COR-L47 (cell line): ENCODE measurements around the gene SUGP2.
"Not testable (repeated sequence)": the region's sequence is repeated elsewhere in the genome, so short reads cannot be mapped to it uniquely, and the experiment has no call there.

Experiments
- DNase-seq: peaks from one replicate; lab custom pipeline; 2025; lab: John Stamatoyannopoulos, UW

Gene SUGP2

GRCh38 chr19:18990128-18990708 is 43.1 kb downstream of the SUGP2 start:
- DNase-seq, result no peak

DNA sequence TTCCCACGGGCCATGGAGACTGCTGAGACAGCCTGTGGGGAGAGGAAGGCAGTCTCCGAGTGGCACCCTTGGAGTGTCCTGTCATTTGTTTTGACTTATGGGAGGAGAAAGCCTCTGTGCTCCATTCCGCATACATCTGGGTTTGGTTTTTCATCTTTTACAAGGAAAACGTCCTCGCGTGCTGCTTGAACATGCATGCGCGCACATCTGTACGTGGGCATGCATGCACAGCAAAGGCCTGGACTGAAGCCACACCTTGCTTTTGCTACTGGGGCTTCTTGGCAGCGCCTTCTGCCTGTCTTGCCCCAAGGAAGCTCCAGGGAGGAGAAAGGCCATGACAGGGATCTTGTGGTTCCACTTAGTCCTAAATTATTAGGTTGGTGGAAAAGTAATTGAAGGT is 44.0 kb downstream of the SUGP2 start:
- DNase-seq, result no peak

- DNase-seq, result no peak
These were observed 45.9 kb downstream of the SUGP2 start for GRCh38 chr19:18987456-18987855.

DNA sequence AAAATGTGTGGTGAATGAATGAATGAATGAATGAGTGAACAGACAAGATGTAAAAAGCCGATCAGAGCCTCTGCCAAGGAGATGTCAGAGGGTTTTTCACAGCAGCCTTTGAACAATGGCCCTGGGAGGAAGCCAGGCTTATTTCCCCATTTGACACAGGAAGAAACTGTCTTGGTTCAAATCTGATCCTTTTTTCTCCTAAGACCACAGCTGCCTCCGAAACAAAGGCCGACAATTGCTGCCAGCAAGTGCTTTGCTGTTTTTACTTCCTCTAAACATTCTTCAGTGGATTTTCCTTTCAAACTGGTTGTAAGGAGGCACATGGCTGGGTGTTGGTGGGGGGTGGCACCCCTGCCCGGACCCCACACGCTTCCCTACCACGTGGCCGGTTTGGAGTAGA is 48.1 kb downstream of the SUGP2 start:
- no peak for DNase-seq

DNA sequence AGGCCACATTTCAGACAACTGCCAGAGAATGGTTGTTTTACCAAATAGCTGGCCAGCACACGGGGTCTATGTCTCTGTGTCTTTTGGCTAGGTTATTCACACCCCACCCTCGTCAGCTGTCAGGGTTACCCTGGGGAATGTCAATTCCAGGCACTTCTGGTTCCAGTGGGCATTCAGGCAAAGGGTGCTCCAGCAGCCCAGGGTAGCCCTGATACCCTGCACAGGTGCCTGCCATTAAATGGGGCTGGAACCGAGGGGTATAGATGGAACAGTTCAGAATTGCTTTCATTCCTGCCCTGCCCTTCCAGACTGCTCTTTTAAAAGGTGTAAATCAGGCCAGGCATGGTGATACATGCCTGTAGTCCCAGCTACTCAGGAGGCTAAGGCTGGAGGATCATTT is 49.1 kb downstream of the SUGP2 start:
- DNase-seq, result no peak

GRCh38 chr19:18982669-18983068 is 50.6 kb downstream of the SUGP2 start:
- DNase-seq, result no peak

- DNase-seq, result no peak
These were observed 52.8 kb downstream of the SUGP2 start for GRCh38 chr19:18980432-18981020.

GRCh38 chr19:18978616-18979015 is 54.7 kb downstream of the SUGP2 start:
- DNase-seq, result no peak

DNA sequence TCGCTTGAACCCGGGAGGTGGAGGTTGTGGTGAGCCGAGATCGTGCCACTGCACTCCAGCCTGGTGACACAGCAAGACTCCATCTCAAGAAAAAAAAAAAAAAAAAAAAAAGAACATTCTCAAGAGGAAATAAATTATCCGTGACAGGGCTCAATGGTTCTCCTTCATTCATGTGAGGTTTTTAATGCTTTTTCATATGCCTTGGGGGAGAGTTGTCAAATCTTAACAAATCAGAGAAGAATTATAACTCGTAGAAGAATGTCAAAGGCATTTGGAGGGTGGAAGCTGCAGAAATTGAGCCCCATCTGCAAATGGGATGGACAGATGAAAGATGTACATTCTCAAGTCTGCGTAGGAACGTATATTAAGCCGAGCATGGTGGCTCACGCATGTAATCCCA is 57.4 kb downstream of the SUGP2 start:
- no peak for DNase-seq

DNA sequence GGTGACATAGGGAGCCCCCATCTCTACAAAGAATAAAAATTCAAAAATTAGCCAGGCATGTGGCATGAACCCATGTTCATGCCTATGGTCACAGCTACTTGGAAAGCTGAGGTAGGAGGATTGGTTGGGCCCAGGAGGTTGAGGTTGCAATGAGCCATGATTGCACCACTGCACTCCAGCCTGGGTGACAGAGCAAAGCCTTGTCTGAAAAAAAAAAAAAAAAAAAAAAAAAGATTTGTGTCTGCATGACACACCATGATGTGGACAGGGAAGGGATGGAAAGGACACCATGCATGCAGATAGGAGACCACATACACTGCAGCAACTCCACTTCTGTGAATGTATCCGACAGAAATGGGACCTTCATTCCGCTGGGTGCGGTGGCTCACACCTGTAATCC is 58.3 kb downstream of the SUGP2 start:
- DNase-seq, result no peak

- DNase-seq, result no peak
These were observed 60.5 kb downstream of the SUGP2 start for GRCh38 chr19:18972851-18973250.

- no peak for DNase-seq
These were observed 61.0 kb downstream of the SUGP2 start for GRCh38 chr19:18972301-18972811.

- DNase-seq, result no peak
These were observed 63.2 kb downstream of the SUGP2 start for GRCh38 chr19:18969931-18970659.

GRCh38 chr19:18967358-18968146 is 65.8 kb downstream of the SUGP2 start:
- DNase-seq, result no peak

GRCh38 chr19:18966307-18966706 is 67.0 kb downstream of the SUGP2 start:
- DNase-seq, result no peak

DNA sequence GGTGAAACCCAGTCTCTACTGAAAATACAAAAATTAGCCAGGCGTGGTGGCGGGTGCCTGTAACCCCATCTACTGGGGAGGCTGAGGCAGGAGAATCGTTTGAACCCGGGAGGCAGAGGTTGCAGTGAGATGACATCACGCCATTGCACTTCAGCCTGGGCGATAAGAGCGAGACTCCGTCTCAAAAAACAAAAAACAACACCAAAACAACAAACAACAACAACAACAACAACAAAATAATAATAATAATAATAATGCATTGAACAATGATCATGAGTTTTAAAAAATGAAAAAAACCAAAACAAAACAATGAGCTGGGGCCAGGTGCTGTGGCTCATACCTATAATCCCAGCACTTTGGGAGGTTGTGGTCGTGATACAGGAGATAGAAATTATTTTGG is 69.2 kb downstream of the SUGP2 start:
- no peak for DNase-seq

GRCh38 chr19:18961767-18962620 is 71.3 kb downstream of the SUGP2 start:
- DNase-seq, result peak; percentile 35

GRCh38 chr19:18960370-18960769 is 72.9 kb downstream of the SUGP2 start:
- no peak for DNase-seq

GRCh38 chr19:18955042-18955441 is 78.3 kb downstream of the SUGP2 start:
- DNase-seq, result no peak

DNA sequence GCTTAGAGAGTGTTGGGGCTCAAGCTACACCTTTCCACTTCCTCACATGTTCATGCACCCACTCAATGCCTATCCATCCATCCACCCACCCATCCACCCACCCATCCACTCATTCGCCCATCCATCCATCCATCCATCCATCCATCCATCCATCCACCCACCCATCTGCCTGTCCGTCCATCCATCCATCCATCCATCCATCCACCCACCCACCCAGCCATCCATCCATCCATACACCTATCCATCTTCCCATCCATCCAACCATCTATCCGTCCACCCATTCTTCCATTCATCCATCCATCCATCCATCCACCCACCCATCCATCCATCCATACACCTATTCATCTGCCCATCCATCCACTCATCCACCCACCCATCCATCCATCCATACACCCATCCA is 79.2 kb downstream of the SUGP2 start:
- no peak for DNase-seq

- not testable (repeated sequence) for DNase-seq
These were observed 80.8 kb downstream of the SUGP2 start for GRCh38 chr19:18952364-18953003.
